RWPE2 (cell line): ENCODE data around the gene HOXD8.

Experiments used
- ATAC-seq: fragments of 200-7000 bp; cut with Tn5 transposase; 3 replicates; pipeline ENCODE4 v1.9.1; 2021; ENCODE audit warnings: low read depth
- DNase-seq: peaks from one replicate; pipeline ENCODE4 v3.0.0-alpha.2; 2020; ENCODE audit warnings: low spot score
- H3K27ac ChIP-seq: fragments of 450-650 bp; 2 replicates; pipeline ENCODE4 v1.5.1; 2017; ENCODE audit warnings: mild to moderate bottlenecking; ENCODE audit not compliant: poor library complexity, severe bottlenecking
- H3K27me3 ChIP-seq: fragments of 250-450 bp; sonication (Bioruptor Pico); 2 replicates; pipeline ENCODE4 v1.5.1; 2021; ENCODE audit warnings: mild to moderate bottlenecking, moderate library complexity; ENCODE audit not compliant: insufficient read depth, poor library complexity, severe bottlenecking
- H3K36me3 ChIP-seq: fragments of 250-450 bp; sonication (Bioruptor Pico); 2 replicates; pipeline ENCODE4 v1.5.1; 2020; ENCODE audit warnings: low read depth, mild to moderate bottlenecking, moderate library complexity
- H3K4me1 ChIP-seq: fragments of 250-450 bp; sonication (Bioruptor Pico); 2 replicates; pipeline ENCODE4 v1.5.1; 2021; ENCODE audit warnings: mild to moderate bottlenecking, moderate library complexity; ENCODE audit not compliant: insufficient read depth, poor library complexity, severe bottlenecking
- H3K4me3 ChIP-seq: fragments of 250-450 bp; sonication (Bioruptor Pico); 2 replicates; pipeline ENCODE4 v1.5.1; 2021; ENCODE audit warnings: mild to moderate bottlenecking, moderate library complexity; ENCODE audit not compliant: severe bottlenecking
- H3K9me3 ChIP-seq: fragments of 250-450 bp; sonication (Bioruptor Pico); 2 replicates; pipeline ENCODE4 v1.5.1; 2021; ENCODE audit warnings: mild to moderate bottlenecking, moderate library complexity; ENCODE audit not compliant: severe bottlenecking
- TF ChIP-seq, protein P1 (sequence below): fragments of 450-650 bp; IDR thresholded peaks from one replicate; pipeline ENCODE4 v1.5.1; 2017; ENCODE audit warnings: mild to moderate bottlenecking, moderate library complexity; ENCODE audit not compliant: poor library complexity, severe bottlenecking

Gene HOXD8

DNA sequence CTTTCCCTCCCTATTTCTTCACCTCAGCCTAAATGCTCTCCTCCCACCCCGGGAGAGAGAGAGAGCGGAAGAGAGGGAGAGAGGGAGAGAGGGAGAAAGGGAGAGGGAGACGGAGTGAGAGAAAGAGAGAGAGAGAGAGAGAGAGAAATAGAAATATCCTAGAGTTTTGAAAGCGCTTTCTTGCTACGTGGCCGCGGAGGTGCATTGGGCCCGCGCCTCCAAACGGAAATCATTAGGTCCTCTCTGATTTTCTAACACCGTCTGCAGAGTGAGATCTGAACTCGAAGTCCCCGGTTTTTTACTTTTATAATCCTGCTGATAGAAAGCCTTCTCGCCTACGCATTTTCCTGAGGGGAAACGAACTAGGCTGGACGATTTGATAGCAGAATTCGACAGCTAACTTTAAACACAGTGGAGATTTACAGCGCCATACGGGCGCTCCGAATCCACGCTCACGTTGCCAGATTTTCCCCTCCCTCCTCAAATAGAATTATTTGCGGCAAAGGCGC is 44.8 kb upstream of the HOXD8 start:
- no peaks in the 10 kb centered on the region for H3K9me3 ChIP-seq
- peaks cover 96% of the 10 kb centered on the region for H3K27me3 ChIP-seq
- H3K27ac ChIP-seq: no peak overlapping the region
- TF ChIP-seq, protein P1, sequence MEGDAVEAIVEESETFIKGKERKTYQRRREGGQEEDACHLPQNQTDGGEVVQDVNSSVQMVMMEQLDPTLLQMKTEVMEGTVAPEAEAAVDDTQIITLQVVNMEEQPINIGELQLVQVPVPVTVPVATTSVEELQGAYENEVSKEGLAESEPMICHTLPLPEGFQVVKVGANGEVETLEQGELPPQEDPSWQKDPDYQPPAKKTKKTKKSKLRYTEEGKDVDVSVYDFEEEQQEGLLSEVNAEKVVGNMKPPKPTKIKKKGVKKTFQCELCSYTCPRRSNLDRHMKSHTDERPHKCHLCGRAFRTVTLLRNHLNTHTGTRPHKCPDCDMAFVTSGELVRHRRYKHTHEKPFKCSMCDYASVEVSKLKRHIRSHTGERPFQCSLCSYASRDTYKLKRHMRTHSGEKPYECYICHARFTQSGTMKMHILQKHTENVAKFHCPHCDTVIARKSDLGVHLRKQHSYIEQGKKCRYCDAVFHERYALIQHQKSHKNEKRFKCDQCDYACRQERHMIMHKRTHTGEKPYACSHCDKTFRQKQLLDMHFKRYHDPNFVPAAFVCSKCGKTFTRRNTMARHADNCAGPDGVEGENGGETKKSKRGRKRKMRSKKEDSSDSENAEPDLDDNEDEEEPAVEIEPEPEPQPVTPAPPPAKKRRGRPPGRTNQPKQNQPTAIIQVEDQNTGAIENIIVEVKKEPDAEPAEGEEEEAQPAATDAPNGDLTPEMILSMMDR: no peak
- H3K4me3 ChIP-seq: no peak overlapping the region
- ATAC-seq (no peak), DNase-seq (no peak)
- no peaks in the 10 kb centered on the region for H3K36me3 ChIP-seq
- H3K4me1 ChIP-seq: no peaks in the 10 kb centered on the region

DNA sequence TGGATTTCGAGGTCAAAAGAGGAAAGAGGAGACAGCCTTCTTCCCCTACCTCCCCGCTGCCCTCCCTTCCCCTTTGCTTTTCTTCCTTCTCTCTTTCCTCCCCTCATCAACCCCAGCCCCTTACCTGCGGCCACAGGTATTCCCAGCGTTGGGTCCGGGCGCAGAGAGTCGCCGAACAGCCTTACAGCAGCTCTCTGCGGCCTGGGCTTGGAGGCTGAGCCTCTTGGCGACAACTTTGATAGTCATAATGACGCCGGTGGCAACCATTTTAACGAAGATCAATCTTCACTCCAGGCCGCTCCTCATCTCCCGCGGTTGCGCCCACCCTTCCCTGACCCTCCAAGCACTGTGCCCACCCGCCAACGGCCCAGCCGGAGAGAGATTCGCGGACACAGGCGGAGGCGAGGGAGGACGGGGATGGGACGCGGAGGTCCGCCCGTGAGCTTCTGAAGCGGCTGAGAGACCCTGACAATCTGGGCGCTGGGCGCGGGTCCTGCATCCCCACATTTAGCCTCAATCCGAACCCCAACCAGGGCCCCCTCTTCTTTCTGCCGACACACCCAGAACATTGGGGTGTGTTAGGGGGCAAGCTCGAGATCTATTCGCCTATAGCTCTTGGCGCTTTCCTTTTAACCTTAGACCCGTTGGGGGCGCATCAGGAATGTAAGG is 44.3 kb upstream of the HOXD8 start:
- H3K9me3 ChIP-seq: no peaks in the 10 kb centered on the region
- ATAC-seq (no peak), DNase-seq (no peak)
- no peak overlapping the region for H3K4me3 ChIP-seq
- no peaks in the 10 kb centered on the region for H3K4me1 ChIP-seq
- no peaks in the 10 kb centered on the region for H3K36me3 ChIP-seq
- TF ChIP-seq, protein P1: no peak
- peaks cover 99% of the 10 kb centered on the region for H3K27me3 ChIP-seq
- H3K27ac ChIP-seq: no peak overlapping the region

- no peaks in the 10 kb centered on the region for H3K9me3 ChIP-seq
- TF ChIP-seq, protein P1: peak; percentile 65
- H3K4me1 ChIP-seq: no peaks in the 10 kb centered on the region
- no peaks in the 10 kb centered on the region for H3K36me3 ChIP-seq
- DNase-seq (no peak), ATAC-seq (peak; percentile 37; the same call in 2 of the 3 replicates)
- no peak overlapping the region for H3K27ac ChIP-seq
- peaks cover 100% of the 10 kb centered on the region for H3K27me3 ChIP-seq
- H3K4me3 ChIP-seq: no peak overlapping the region
Measured at GRCh38 chr2:176085861-176086771, 43.4 kb upstream of the HOXD8 start.

- no peak overlapping the region for H3K27ac ChIP-seq
- DNase-seq: no peak
- no peaks in the 10 kb centered on the region for H3K4me1 ChIP-seq
- peaks cover 100% of the 10 kb centered on the region for H3K27me3 ChIP-seq
- H3K9me3 ChIP-seq: no peaks in the 10 kb centered on the region
- H3K36me3 ChIP-seq: no peaks in the 10 kb centered on the region
- ATAC-seq: no peak
- H3K4me3 ChIP-seq: no peak overlapping the region
- TF ChIP-seq, protein P1: no peak
Measured at GRCh38 chr2:176087330-176088047, 42.0 kb upstream of the HOXD8 start.
